Activated CD4-positive, alpha-beta T cell treated with anti-CD3 and anti-CD28 coated beads, Interleukin-2, amount 50 U/mL, for 4 hours (primary cell): ENCODE data around the gene BLZF1.
"Not testable (repeated sequence)": the region's sequence is repeated elsewhere in the genome, so short reads cannot be mapped to it uniquely, and the experiment has no call there.

ENCODE experiments used
- DNase-seq, 2 experiments: peaks; one replicate each; pipeline ENCODE4 v3.0.0-alpha.2; 2020

Gene BLZF1

DNA sequence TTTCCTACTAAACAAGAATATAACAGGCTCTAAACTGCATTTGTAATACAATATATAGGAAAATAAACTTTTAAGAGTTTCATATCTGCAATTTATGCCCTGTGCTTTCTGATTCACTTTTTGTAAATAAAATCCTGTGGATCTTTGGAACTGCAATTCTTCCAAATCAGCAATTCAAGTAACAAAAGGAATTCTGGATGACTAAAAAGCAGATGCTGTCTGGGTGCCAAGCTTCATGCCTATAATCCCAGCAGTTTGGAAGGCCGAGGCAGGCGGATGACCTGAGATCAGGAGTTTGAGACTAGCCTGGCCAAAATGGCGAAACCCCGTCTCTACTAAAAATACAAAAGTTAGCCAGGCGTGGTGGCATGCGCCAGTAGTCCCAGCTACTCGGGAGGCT, 6.7 kb upstream of the BLZF1 start:
- no peak for DNase-seq

DNA sequence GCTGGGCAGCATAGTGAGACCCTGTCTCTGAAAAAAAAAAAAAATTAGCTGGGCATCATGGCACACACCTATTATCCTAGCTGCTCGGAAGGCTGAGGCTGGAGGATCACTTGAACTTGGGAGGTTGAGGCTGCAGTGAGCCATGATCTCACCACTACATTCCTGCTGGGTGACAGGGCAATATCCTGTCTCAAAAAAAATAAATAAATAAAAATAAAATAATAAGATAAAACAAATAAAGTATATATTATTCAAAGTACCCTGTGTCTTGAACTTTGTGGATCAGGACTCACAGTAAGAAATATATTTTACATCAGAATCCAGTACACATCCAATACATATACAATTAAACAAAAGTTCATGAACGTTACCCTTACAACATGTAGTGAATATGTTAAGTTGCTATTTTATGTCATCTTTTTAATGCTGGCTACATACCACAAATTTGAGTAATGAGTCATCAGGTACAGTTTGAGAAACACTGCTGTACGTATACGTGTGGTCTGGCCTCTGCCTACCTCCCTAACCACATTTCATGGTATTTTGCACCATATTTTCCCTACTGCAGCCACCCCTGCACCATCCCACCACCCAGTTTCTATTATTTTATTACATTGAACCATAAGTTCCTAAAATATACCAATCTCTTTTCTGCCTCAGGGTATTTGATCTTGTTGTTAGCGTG, 4.8 kb upstream of the BLZF1 start:
- DNase-seq: peak in 1 of 2 experiments; percentile 11

GRCh38 chr1:169364948-169365347, 3.0 kb upstream of the BLZF1 start:
- no peak for DNase-seq

DNA sequence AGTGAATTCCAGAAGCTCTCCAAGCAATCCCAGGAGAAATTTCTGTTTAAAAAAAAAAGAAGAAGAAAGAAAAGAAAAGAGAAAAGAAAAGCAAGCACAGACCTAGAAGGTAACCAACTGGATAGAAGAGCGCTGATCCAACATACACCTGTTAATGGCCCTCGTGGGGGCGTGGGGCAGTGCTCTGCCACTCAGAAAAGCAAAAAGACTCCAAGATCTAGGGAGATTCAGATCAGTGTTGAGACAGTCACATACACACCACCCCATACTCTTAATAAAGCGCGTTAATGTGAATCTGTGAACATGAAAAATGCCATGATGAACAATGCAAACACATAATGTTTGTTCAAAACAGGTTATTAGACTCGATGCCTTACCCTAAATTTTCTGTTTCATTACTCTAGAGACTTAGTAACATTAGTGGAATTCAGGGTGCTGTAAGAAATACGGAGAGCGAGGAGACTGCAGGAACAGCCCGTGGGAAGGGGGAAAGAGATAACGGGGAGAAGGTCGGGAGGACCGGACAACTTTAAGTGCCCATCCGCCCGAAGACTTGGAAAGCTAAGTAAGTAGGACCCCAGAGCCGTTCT, 804 bp upstream of the BLZF1 start:
- DNase-seq: no peak

GRCh38 chr1:169368406-169368769, 393 bp downstream of the BLZF1 start:
- DNase-seq: peak; percentile 5 to 17

DNA sequence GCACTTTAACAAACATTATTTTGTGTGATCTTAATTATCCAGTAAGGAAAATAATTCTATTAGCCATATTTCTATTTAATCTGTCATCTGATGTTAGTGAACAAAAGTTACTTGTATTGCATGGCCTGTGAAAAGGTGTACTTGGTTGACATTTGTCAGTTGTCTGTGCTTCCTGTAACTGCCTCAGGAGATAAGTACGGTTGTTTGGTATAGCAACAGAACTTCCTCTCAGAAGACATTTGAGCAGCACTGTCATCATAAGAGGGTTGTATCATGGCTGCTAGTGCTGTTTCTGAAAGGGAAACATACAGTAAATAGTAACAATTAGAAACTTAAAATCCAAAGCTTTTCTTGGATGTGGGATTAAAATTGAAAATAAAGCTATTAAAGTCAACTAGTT, 3.4 kb downstream of the BLZF1 start:
- no peak for DNase-seq

DNA sequence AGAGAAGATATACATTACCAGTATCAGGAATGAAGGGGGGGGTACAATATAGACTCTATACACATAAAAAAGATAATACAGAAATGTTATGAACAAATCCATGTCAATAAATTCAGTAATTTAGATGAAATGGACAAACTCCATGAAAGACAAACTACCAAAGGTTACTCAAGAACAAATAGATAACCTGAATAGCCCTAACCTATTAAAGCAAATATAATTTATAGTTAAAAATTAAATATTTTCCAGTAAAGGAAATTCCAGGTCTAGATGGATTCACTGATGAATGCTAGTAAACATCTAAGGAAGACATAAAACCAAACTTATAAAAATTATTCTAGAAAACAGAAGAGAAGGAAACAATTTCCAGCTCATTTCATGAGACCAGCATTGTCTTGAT, 13.2 kb downstream of the BLZF1 start:
- no peak for DNase-seq

GRCh38 chr1:169383449-169383848, 15.5 kb downstream of the BLZF1 start:
- no peak for DNase-seq

DNA sequence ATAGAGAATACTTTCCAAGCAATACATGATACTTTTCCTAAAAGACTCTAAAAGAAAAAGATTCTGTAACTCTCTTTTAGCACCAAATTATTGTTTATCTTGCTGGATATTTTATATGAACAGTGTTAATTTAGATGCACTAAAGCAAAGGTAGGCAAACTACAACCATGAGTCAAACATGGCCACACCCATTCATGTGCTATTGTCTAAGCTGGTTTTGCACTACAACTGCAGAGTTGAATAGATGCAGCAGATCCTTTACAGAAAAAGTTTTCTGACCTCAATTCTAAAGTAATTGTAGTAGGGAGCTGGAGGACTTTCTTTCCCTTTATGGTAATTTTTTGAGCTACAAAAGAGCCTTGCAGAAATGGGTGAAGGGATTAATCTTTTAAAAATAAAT, 19.4 kb downstream of the BLZF1 start:
- DNase-seq: no peak

DNA sequence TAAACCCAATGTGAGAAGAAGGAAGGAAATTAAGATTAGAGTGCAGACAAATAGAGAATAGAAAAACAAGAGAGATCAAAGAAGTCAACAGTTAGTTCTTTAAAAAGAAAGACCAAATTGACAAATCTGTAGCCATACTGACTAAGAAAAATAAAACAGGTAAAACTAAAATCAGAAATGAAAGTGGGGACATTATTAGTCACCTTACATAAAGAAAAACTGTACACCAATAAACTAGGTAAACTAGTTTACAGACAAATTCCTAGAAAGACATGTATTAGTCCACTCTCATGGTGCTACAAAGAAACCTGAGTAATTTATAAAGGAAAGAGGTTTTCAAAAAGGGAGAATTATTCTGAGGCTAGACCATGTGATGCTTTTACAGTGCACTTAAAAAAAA, 22.3 kb downstream of the BLZF1 start:
- no peak for DNase-seq

- DNase-seq: no peak
Observed at GRCh38 chr1:169392406-169392805, 24.4 kb downstream of the BLZF1 start.

- no peak for DNase-seq
Observed at GRCh38 chr1:169395955-169396354, 28.0 kb downstream of the BLZF1 start.

DNA sequence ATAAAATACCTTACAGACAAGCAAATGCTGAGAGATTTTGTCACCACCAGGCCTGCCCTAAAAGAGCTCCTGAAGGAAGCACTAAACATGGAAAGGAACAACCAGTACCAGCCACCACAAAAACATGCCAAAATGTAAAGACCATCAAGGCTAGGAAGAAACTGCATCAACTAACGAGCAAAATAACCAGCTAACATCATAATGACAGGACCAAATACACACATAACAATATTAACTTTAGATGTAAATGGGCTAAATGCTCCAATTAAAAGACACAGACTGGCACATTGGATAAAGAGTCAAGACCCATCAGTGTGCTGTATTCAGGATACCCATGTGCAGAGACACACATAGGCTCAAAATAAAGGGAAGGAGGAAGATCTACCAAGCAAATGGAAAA, 34.6 kb downstream of the BLZF1 start:
- not testable (repeated sequence) for DNase-seq

- DNase-seq: not testable (repeated sequence)
Observed at GRCh38 chr1:169408340-169408739, 40.3 kb downstream of the BLZF1 start.

DNA sequence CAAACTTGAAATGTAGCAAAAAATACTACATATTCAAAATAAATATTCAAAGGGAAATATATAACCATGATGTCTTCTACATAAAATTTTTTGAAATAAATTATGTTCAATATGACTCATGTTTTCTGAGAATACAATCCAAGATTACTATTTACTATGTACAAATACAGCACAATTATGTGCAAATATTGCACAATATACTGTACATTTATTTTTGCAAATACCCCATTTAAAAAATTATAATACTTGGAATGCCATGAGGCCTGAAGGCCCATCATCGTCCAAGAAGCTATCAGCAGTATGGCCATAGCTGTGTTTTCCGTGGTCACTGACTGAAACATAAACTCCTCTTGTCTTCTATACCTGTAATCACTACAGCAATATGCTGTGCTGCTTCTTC, 47.0 kb downstream of the BLZF1 start:
- DNase-seq: no peak

GRCh38 chr1:169421309-169421708, 53.3 kb downstream of the BLZF1 start:
- DNase-seq: no peak

- no peak for DNase-seq
Observed at GRCh38 chr1:169426174-169426705, 58.2 kb downstream of the BLZF1 start.

- DNase-seq: peak; percentile 26 to 32
Observed at GRCh38 chr1:169427081-169427641, 59.2 kb downstream of the BLZF1 start, which contains the start of gene CCDC181. TSS of gene CCDC181 (minus strand) at chr1:169427474. CDS start at chr1:169424927, 2,547 bp downstream.
